Endothelial cell of umbilical vein (primary cell): ENCODE data around the gene SAYSD1. TPM values are rescaled to one million over a fixed set of nuclear protein-coding genes. Genes with fewer than 3 reads are reported as not detected.

Source experiments
- BruUV-seq: library from RNA; stranded (reverse); fragments of 400-500 nt; replicated peaks from 2 replicates; lab custom pipeline; 2021; lab: Mats Ljungman, UMichigan
- CTCF ChIA-PET: fragments of 300-600, 350-600 bp; sonication (Branson Sonifier 250); formaldehyde crosslinking; loops from one replicate; lab custom pipeline; 2021; ENCODE audit warnings: antibody characterized with exemption, inconsistent platforms; lab: Charles Lee
- POLR2A ChIA-PET: fragments of 300-600, 350-600 bp; sonication (Branson Sonifier 250); formaldehyde crosslinking; loops from one replicate; lab custom pipeline; 2021; ENCODE audit warnings: antibody characterized with exemption, inconsistent platforms; lab: Charles Lee
- DNase-seq: peaks from one replicate; pipeline ENCODE4 v3.0.0-alpha.2; 2011; ENCODE audit warnings: low read depth, low spot score
- FAIRE-seq: peaks from 2 replicates; lab custom pipeline; 2011; peaks lifted over from hg19 to GRCh38; lab: Jason Lieb, UNC
- H2AFZ ChIP-seq: 2 replicates; pipeline ENCODE4 v1.6.0; 2012; ENCODE audit warnings: low read depth, low read length, control low read depth, inconsistent platforms
- H3K27ac ChIP-seq: 2 replicates; pipeline ENCODE4 v1.5.1; 2011; ENCODE audit warnings: low read depth, mild to moderate bottlenecking, control low read depth, low read length, moderate library complexity; ENCODE audit not compliant: insufficient read depth
- H3K27me3 ChIP-seq, 2 experiments: 2 replicates each; pipeline versions ENCODE4 v1.6.0 to v1.6.1; 2011; ENCODE audit warnings: low read length in 2 of 2, mixed read lengths in 1 of 2; ENCODE audit not compliant: control insufficient read depth in 2 of 2, insufficient read depth in 2 of 2
- H3K36me3 ChIP-seq, 2 experiments: 2 replicates in 1 of 2; 3 replicates in 1 of 2; pipeline ENCODE4 v1.5.1; 2011; ENCODE audit warnings: low read length in 2 of 2, mild to moderate bottlenecking in 1 of 2, moderate library complexity in 1 of 2; ENCODE audit not compliant: control insufficient read depth in 2 of 2, insufficient read depth in 2 of 2; ENCODE audit errors: extremely low read depth in 1 of 2
- H3K4me1 ChIP-seq: 3 replicates; pipeline ENCODE4 v1.5.1; 2011; ENCODE audit warnings: mild to moderate bottlenecking, low read length; ENCODE audit not compliant: control insufficient read depth, insufficient read depth; ENCODE audit errors: extremely low read depth
- H3K4me2 ChIP-seq: 2 replicates; pipeline ENCODE4 v1.6.1; 2011; ENCODE audit warnings: low read length, control low read depth, mixed read lengths; ENCODE audit not compliant: insufficient read depth
- H3K4me3 ChIP-seq, 3 experiments: fragments of 200-600 bp in 1 of 3; sonication (generic), shearing (Covaris generic) in 1 of 3; replicated peaks in 1 of 3; 2 replicates each; pipeline ENCODE4 v1.5.1; 2011 to 2016; ENCODE audit warnings: control low read depth in 3 of 3, low read length in 3 of 3, mild to moderate bottlenecking in 2 of 3, inconsistent platforms in 1 of 3, low read depth in 1 of 3, moderate library complexity in 1 of 3; ENCODE audit not compliant: insufficient read depth in 1 of 3
- H3K79me2 ChIP-seq: 2 replicates; pipeline ENCODE4 v1.6.0; 2012; ENCODE audit warnings: low read length, inconsistent platforms; ENCODE audit not compliant: control insufficient read depth, insufficient read depth
- H3K9ac ChIP-seq: replicated peaks from 2 replicates; pipeline ENCODE3; 2011; ENCODE audit warnings: low read length, control low read depth; ENCODE audit not compliant: insufficient read depth; ENCODE audit errors: extremely low read depth
- H3K9me1 ChIP-seq: replicated peaks from 3 replicates; pipeline ENCODE4 v1.6.0; 2011; ENCODE audit warnings: mild to moderate bottlenecking, low read length; ENCODE audit not compliant: control insufficient read depth, insufficient read depth; ENCODE audit errors: extremely low read depth
- H3K9me3 ChIP-seq: replicated peaks from 2 replicates; pipeline ENCODE4 v1.5.1; 2012; ENCODE audit warnings: low read length, inconsistent platforms; ENCODE audit not compliant: control insufficient read depth, insufficient read depth
- H4K20me1 ChIP-seq: replicated peaks from 2 replicates; pipeline ENCODE3; 2011; ENCODE audit warnings: mild to moderate bottlenecking, low read length; ENCODE audit not compliant: control insufficient read depth, insufficient read depth; ENCODE audit errors: extremely low read depth
- CTCF ChIP-seq, 2 donors: IDR thresholded peaks; 1 replicate in 1 of 2; 2 replicates in 1 of 2; pipeline ENCODE4 v1.5.1; 2011; ENCODE audit warnings: low read length in 2 of 2, mild to moderate bottlenecking in 2 of 2, moderate library complexity in 2 of 2, control low read depth in 1 of 2, inconsistent platforms in 1 of 2, low read depth in 1 of 2; ENCODE audit not compliant: insufficient read depth in 1 of 2; ENCODE audit errors: extremely low read depth in 1 of 2
- EZH2 ChIP-seq: IDR thresholded peaks from 2 replicates; pipeline ENCODE4 v1.6.1; 2012; ENCODE audit warnings: borderline replicate concordance, low read depth, mild to moderate bottlenecking, moderate library complexity, low read length, inconsistent platforms; ENCODE audit not compliant: severe bottlenecking
- FOS ChIP-seq: IDR thresholded peaks from 2 replicates; pipeline ENCODE4 v1.6.1; 2011; ENCODE audit warnings: mild to moderate bottlenecking, low read length, moderate library complexity, borderline replicate concordance; ENCODE audit not compliant: insufficient read depth
- GATA2 ChIP-seq: IDR thresholded peaks from 2 replicates; pipeline ENCODE4 v1.7.0; 2011; ENCODE audit warnings: low read depth, mild to moderate bottlenecking, moderate library complexity, mixed read lengths, low read length; ENCODE audit not compliant: insufficient read length, insufficient read depth
- JUN ChIP-seq: IDR thresholded peaks from 2 replicates; pipeline ENCODE4 v1.6.1; 2011; ENCODE audit warnings: borderline replicate concordance, low read depth; ENCODE audit not compliant: insufficient read length, insufficient read depth
- MYC ChIP-seq: IDR thresholded peaks from one replicate; pipeline ENCODE4 v1.6.1; 2011; ENCODE audit warnings: mild to moderate bottlenecking, low read depth, low read length
- POLR2A ChIP-seq: IDR thresholded peaks from 2 replicates; pipeline ENCODE4 v1.6.1; 2012; ENCODE audit warnings: low read depth, mild to moderate bottlenecking, control low read depth, low read length
- POLR2AphosphoS5 ChIP-seq: IDR thresholded peaks from 2 replicates; pipeline ENCODE4 v1.6.1; 2012; ENCODE audit warnings: low read depth, mild to moderate bottlenecking, control low read depth, low read length, moderate library complexity; ENCODE audit not compliant: insufficient read depth
- dilution Hi-C: fragments of 300-500 bp; cut with MboI; formaldehyde crosslinking; loops from one replicate; pipeline ENCODE4 v1.15.0; 2019; ENCODE audit warnings: low sequenced_read_pairs; ENCODE audit not compliant: extremely low pct_ligation_motif_present
- intact Hi-C: fragments of 100-400 bp; cut with micrococcal nuclease; formaldehyde crosslinking; loops from one replicate; pipeline ENCODE4 v1.10.0; 2022
- polyA plus RNA-seq, 4 experiments: library from polyadenylated mRNA; depleted of rRNA in 3 of 4; stranded (reverse) in 3 of 4; unstranded in 1 of 4; fragments of >200 nt; gene quantifications; 2 replicates each; pipeline versions ENCODE4 v1.2.1 to v1.2.3, GENCODE V29; 2011 to 2012; ENCODE audit warnings: missing spikeins in 1 of 4
- total RNA-seq: library from RNA; stranded (reverse); gene quantifications from 2 replicates; pipeline ENCODE4 v1.2.3, GENCODE V29; 2021
- TF ChIP-seq, protein P1 (sequence below): IDR thresholded peaks from 2 replicates; pipeline ENCODE4 v1.6.1; 2011; ENCODE audit not compliant: insufficient read depth, insufficient read length

SAYSD1 gene
- total and polyA plus RNA-seq, 2 donors (not counting 3 experiments of a cell fraction or from before 2014, with no cell fraction given): 9.0 to 9.7 TPM

DNA sequence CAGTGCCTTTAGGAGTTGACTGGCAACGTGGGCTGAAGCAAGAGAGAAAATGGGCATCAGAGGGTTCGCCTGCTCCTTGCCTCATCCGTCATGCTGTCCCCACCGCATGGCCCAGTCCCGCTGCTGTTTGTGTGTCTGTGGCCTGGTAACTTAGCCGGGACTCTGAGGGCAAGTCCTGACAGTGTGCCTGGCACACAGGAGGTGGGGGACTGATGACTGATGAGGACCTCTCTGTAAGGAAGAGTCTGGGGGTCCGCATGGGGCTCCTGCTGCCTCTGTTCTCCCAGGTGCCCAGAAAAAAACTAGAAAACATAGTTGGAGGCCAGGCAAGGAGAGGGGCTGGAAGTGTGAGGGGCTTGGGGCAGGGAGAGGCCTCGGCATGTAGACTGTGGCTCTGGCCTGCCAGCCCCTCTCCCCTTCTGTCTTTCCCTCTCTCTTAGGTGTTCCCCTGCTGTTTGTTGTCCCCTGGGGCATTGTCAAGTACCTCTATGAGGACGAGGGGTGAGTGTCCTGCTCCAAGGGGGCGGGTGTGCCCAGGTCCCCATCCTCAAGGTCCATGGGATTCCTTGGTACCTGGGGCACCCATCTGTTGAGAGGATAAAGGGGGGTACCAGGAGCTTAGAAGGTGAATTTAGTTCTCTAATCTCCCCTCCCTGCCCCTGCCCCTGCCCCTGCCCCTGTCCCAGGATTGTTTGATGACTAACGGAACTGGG lies 36.9 kb downstream of the SAYSD1 start:
- no peak for FAIRE-seq
- DNase-seq: no peak
- Histone ChIP-seq H3K79me2 (no peaks in the 10 kb centered on the region), H3K4me1 (no peaks in the 10 kb centered on the region), H3K36me3 (no peaks in the 10 kb centered on the region), H3K9ac (no peak overlapping the region), H3K9me3 (no peaks in the 10 kb centered on the region), H4K20me1 (no peaks in the 10 kb centered on the region), H3K27me3 (no peaks in the 10 kb centered on the region), H2AFZ (no peak overlapping the region), H3K4me2 (no peak overlapping the region), H3K9me1 (no peaks in the 10 kb centered on the region), H3K27ac (no peak overlapping the region), H3K4me3 (no peak overlapping the region)
- POLR2A ChIA-PET: no interaction called here
- intact Hi-C loops: no loop called here
- no peak for TF ChIP-seq POLR2A
- no peak for TF ChIP-seq FOS
- TF ChIP-seq GATA2: no peak
- no peak for TF ChIP-seq MYC
- TF ChIP-seq POLR2AphosphoS5: no peak
- no peak for TF ChIP-seq JUN
- no peak for TF ChIP-seq CTCF (IDR thresholded peaks at IDR 0.05; ENCODE audit: extremely low read depth in 1 of 2, insufficient read depth in 1 of 2, low read depth in 1 of 2, low read length in 2 of 2)
- no peak for TF ChIP-seq EZH2
- TF ChIP-seq, protein P1, sequence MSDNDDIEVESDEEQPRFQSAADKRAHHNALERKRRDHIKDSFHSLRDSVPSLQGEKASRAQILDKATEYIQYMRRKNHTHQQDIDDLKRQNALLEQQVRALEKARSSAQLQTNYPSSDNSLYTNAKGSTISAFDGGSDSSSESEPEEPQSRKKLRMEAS: no peak
- BruUV-seq: no TSS peak
- CTCF ChIA-PET: interaction anchor here (0.9 kb wide), 1 partner anchor 9 kb away, joined by 3 read pairs; no protein-coding TSS in a partner anchor
- dilution Hi-C loops: no loop called here
